Lower leg skin (tissue), 4 donors: ENCODE measurements around the gene ADD2. TPM values are rescaled to one million over a fixed set of nuclear protein-coding genes. Genes with fewer than 3 reads are reported as not detected.
"Not testable (repeated sequence)": the region's sequence is repeated elsewhere in the genome, so short reads cannot be mapped to it uniquely, and the experiment has no call there.

Experiments
- DNase-seq, 2 donors: peaks; one replicate each; pipeline ENCODE4 v3.0.0-alpha.2; 2019; ENCODE audit warnings: low spot score in 2 of 2
- H3K4me3 ChIP-seq: fragments of 200-600 bp; sonication (generic); 2 replicates; pipeline ENCODE4 v1.5.1; 2017; ENCODE audit warnings: mild to moderate bottlenecking, low read depth; ENCODE audit not compliant: poor library complexity, severe bottlenecking
- POLR2A ChIP-seq, 2 donors: fragments of 450-650 bp; IDR thresholded peaks; one replicate each; pipeline ENCODE4 v1.6.1; 2016 to 2017; ENCODE audit warnings: antibody characterized with exemption in 2 of 2, mild to moderate bottlenecking in 1 of 2, moderate library complexity in 1 of 2
- WGBS, 2 donors: methylation state at CpG; one replicate each; pipeline ENCODE4 v1.1.5; 2018; 5-methylcytosine and 5-hydroxymethylcytosine counted together
- intact Hi-C: fragments of 100-400 bp; cut with DNase I; formaldehyde crosslinking; loops from one replicate; pipeline ENCODE4 v1.15.0; 2023; ENCODE audit warnings: low total_unique reads
- total RNA-seq, 4 donors: library from RNA; depleted of rRNA; stranded (reverse); fragments of >200 nt; gene quantifications; one replicate each; pipeline ENCODE4 v1.1.0, GENCODE V29; 2016
- TF ChIP-seq, protein P1 (sequence below), 3 donors: fragments of 450-650 bp; IDR thresholded peaks; one replicate each; pipeline ENCODE4 v1.5.1; 2016; ENCODE audit warnings: antibody characterized with exemption in 3 of 3, mild to moderate bottlenecking in 3 of 3, moderate library complexity in 2 of 3

Gene ADD2
- total RNA-seq, 4 donors from 2014 or later = 0.17 to 1.2 (median 0.54) TPM

DNA sequence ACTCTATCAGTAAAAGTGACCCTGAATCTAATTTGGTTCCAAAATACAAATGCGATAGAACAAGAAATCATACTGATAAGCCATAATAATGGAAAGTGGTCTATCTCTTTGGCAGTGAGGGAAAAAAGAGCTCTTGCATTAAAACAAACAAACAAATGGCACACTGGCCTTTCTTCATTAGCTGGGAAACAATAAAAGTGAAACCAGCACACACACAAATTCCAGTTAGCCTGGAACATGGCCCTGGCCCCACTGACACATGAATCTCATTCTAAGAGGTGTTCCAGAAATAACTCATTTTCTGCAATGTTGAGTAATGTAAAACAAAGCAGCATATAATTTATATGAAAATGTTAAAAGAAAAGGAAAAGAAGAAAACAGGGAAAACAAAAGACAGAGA, 135.0 kb downstream of the ADD2 start:
- DNase-seq = no peak
- H3K4me3 ChIP-seq = no peak overlapping the region
- no peak for TF ChIP-seq POLR2A (IDR thresholded peaks at IDR 0.05)
- TF ChIP-seq, protein P1, sequence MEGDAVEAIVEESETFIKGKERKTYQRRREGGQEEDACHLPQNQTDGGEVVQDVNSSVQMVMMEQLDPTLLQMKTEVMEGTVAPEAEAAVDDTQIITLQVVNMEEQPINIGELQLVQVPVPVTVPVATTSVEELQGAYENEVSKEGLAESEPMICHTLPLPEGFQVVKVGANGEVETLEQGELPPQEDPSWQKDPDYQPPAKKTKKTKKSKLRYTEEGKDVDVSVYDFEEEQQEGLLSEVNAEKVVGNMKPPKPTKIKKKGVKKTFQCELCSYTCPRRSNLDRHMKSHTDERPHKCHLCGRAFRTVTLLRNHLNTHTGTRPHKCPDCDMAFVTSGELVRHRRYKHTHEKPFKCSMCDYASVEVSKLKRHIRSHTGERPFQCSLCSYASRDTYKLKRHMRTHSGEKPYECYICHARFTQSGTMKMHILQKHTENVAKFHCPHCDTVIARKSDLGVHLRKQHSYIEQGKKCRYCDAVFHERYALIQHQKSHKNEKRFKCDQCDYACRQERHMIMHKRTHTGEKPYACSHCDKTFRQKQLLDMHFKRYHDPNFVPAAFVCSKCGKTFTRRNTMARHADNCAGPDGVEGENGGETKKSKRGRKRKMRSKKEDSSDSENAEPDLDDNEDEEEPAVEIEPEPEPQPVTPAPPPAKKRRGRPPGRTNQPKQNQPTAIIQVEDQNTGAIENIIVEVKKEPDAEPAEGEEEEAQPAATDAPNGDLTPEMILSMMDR (IDR thresholded peaks at IDR 0.05) = no peak
- WGBS, 2 donors = 91 to 94% methylated on average over 1 of the region's 1 CpG
- intact Hi-C loops = no loop called here

- no peak for TF ChIP-seq POLR2A (IDR thresholded peaks at IDR 0.05)
- TF ChIP-seq, protein P1 (IDR thresholded peaks at IDR 0.05) = no peak
- 30 to 41% methylated on average over 1 of the region's 1 CpG for WGBS, 2 donors
- DNase-seq = no peak
- intact Hi-C loops = no loop called here
- H3K4me3 ChIP-seq = no peak overlapping the region
These were observed 135.6 kb downstream of the ADD2 start for GRCh38 chr2:70632388-70632787.

DNA sequence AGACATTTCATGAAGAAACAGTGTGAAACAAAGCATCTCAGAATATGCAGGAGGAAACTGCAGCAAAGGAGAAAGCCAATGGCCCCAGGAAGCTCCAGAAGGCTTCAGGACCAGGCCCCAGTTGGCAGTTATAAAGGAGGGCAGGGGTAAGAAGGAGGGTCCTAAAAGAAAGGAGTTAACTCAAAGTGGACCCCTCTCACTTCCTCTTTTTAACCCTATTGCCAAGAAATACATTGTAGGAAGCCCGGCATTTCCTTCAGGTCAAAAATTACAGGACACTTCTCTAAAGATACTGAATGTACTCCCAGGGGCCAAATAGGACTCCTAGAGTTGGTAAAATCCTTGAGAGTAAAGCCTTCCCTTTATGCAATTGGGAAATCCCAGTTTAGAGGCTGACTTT, 137.2 kb downstream of the ADD2 start:
- no peak for DNase-seq
- H3K4me3 ChIP-seq = no peak overlapping the region
- intact Hi-C loops = no loop called here
- TF ChIP-seq POLR2A (IDR thresholded peaks at IDR 0.05) = no peak
- TF ChIP-seq, protein P1 (IDR thresholded peaks at IDR 0.05) = no peak
- 85 to 89% methylated on average over 1 of the region's 1 CpG for WGBS, 2 donors

GRCh38 chr2:70627211-70627898, 140.6 kb downstream of the ADD2 start:
- DNase-seq = no peak
- no peak overlapping the region for H3K4me3 ChIP-seq
- no peak for TF ChIP-seq POLR2A (IDR thresholded peaks at IDR 0.05)
- TF ChIP-seq, protein P1 (IDR thresholded peaks at IDR 0.05) = no peak
- WGBS, 2 donors = 59 to 67% methylated on average over 2 of the region's 2 CpGs
- intact Hi-C loops = no loop called here

GRCh38 chr2:70626254-70626990, 141.6 kb downstream of the ADD2 start:
- DNase-seq = no peak
- 77 to 83% methylated on average over 13 of the region's 13 CpGs for WGBS, 2 donors
- no peak overlapping the region for H3K4me3 ChIP-seq
- TF ChIP-seq, protein P1 (IDR thresholded peaks at IDR 0.05) = no peak
- TF ChIP-seq POLR2A (IDR thresholded peaks at IDR 0.05) = no peak
- intact Hi-C loops = no loop called here

- WGBS, 2 donors = 89 to 93% methylated on average over 6 of the region's 6 CpGs
- H3K4me3 ChIP-seq, intact Hi-C loops, DNase-seq: not testable (repeated sequence)
These were observed 146.5 kb downstream of the ADD2 start for GRCh38 chr2:70621536-70621935.
